ENCODE measurements around the gene RNF4. TPM values are rescaled to one million over a fixed set of nuclear protein-coding genes. Genes with fewer than 3 reads are reported as not detected.

The RNF4 gene
- 22.7 and 39.4 TPM in 2 replicates for polyA plus RNA-seq

GRCh38 chr4:2468456-2469191 lies at the start of gene RNF4:
Gene RNF4, plus strand, starts transcription at chr4:2469106. Its CDS starts 21,388 bp downstream, at chr4:2490494.

GRCh38 chr4:2536193-2537010 lies 67.5 kb downstream of the RNF4 start, which contains the start of gene FAM193A:
Gene FAM193A, plus strand, starts transcription at chr4:2536647. Its CDS starts 269 bp downstream, at chr4:2536916.

Other genes starting within 250 kb of the RNF4 start
- gene HAUS3, start 227.0 kb upstream of the RNF4 start, polyA plus RNA-seq, result 4.7 and 6.1 TPM in 2 replicates
- gene POLN, start 227.0 kb upstream of the RNF4 start, polyA plus RNA-seq, result 2.8 and 9.1 TPM in 2 replicates
- 0.17 and 0.34 TPM in 2 replicates for gene MXD4, start 207.0 kb upstream of the RNF4 start, polyA plus RNA-seq
- gene ZFYVE28, start 50.5 kb upstream of the RNF4 start, polyA plus RNA-seq, result 7.0 and 11.5 TPM in 2 replicates
- 0.32 and 1.3 TPM in 2 replicates for gene CFAP99, start 50.2 kb upstream of the RNF4 start, polyA plus RNA-seq
- gene FAM193A, start 67.5 kb downstream of the RNF4 start, polyA plus RNA-seq, result 1.9 and 2.8 TPM in 2 replicates